ENCODE data around the gene PDZD2.

Gene PDZD2

DNA sequence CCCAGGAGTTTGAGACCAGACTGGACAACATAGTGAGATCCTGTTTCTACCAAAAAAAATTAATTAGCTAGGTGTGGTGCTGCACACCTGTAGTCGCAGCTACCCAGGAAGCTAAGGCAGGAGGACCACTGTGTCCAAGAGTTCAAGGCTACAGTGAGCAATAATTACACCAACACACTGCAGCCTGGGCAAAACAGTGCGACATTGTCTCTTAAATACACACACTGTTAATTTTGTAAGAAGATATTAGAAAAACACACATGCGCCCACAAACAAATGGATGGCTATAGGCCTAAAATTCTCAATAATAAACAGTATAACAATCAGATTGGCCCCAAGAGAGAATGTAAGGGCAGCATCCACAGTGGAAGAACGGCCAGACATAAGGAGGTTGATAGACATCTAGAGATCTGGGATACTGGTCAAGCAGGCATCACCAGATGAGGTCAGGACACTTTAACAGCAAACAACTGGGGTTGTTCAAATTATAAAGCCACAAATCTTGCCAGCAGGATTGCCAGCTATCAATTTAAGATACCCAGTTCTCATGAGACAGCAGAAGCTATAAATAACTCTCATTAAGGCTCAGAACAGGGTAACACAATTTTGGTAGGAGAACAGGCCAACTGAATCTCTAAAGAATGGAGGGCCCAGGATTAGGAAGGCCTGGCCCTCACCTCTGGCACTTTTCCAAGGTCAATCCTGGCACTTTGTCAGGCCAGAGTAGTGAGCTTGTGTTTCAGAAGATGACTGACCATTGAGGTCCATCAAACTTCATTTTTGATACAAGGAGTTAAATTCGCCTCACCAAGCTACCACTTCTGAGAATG is 505.7 kb downstream of the PDZD2 start:
- no peak for DNase-seq (ENCODE audit: low spot score)
- in situ Hi-C loops (cut with MboI; ENCODE audit: low sequenced_read_pairs, unreplicated experiment), result no loop called here
- no peak for TF ChIP-seq CTCF (IDR thresholded peaks at IDR 0.05; ENCODE audit: borderline replicate concordance, control extremely low read depth, extremely low read depth, insufficient read depth, missing control alignments)

DNA sequence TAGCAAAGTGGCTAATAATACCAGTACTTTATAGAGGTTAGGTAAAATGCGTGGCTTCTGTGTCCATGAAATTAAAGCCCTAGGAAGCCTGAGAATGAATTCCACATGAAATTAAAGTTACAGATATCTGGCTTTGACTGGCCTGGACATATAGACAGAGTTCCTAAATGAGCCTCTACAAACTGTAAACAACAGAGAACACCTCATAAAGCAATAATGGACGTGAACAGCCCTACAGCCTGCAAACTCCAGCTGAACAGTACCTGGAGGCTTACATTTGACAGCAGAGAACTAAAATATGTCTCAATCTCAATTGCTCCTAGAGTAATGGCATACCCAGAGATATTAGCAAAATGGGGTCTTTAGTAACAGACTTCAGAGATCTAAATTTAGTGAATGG is 506.4 kb downstream of the PDZD2 start:
- no peak for TF ChIP-seq CTCF (IDR thresholded peaks at IDR 0.05; ENCODE audit: borderline replicate concordance, control extremely low read depth, extremely low read depth, insufficient read depth, missing control alignments)
- DNase-seq (ENCODE audit: low spot score), result no peak
- in situ Hi-C loops (cut with MboI; ENCODE audit: low sequenced_read_pairs, unreplicated experiment), result no loop called here

DNA sequence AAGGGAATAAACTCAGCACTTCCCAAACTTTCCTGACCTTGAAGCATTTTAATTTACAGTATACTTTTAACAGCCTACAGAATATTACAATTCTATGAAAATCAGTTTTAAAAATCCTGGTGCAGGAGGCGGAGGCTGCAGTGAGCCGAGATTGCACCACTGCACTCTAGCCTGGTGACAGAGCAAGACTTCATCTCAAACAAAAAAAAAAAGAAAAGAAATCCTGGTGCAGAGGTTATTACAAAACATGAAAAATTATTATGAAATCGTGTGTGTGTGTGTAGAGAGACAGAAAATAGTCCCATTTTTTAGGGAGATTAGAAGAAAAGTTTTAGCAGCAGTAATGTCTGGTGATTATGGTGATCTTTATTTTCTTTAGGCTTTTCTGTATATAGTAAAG is 508.3 kb downstream of the PDZD2 start:
- in situ Hi-C loops (cut with MboI; ENCODE audit: low sequenced_read_pairs, unreplicated experiment), result no loop called here
- TF ChIP-seq CTCF (IDR thresholded peaks at IDR 0.05; ENCODE audit: borderline replicate concordance, control extremely low read depth, extremely low read depth, insufficient read depth, missing control alignments), result no peak
- DNase-seq (ENCODE audit: low spot score), result no peak

DNA sequence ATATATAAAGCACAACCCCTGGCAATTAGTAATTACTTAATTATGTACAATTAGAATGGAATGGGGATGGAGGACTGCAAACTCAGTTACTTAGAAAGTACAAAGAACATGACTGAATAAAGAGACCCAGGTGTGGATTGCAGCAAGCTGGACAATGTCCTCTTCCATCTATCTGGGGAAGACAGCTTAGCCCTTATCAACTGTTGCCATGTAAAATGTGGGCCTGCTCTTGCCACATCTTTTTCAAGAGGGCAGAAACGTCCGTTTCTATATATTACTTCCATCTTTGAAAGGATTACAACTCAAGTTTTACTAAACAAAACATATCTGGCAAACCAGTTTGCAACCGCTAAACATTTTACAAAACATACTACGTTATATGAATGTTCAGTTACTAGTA is 509.0 kb downstream of the PDZD2 start:
- no peak for DNase-seq (ENCODE audit: low spot score)
- TF ChIP-seq CTCF (IDR thresholded peaks at IDR 0.05; ENCODE audit: borderline replicate concordance, control extremely low read depth, extremely low read depth, insufficient read depth, missing control alignments), result no peak
- in situ Hi-C loops (cut with MboI; ENCODE audit: low sequenced_read_pairs, unreplicated experiment), result no loop called here

DNA sequence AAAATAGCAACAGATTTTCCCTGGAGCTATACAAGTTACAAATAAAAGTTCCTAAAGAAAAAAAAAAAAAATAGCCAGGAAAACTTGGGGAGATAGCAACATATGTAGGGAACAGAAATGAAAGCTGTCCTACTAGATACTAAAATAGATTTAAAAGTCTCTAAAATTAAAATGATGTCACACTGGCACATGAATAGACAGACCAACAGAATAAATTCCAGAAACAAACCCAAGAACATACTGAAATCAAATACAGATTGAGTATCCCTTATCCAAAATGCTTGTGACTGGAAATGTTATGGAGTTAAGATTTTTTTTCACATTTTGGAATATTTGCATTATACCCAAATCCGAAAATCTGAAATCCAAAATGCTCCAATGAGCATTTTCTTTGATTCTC is 511.4 kb downstream of the PDZD2 start:
- no peak for TF ChIP-seq CTCF (IDR thresholded peaks at IDR 0.05; ENCODE audit: borderline replicate concordance, control extremely low read depth, extremely low read depth, insufficient read depth, missing control alignments)
- in situ Hi-C loops (cut with MboI; ENCODE audit: low sequenced_read_pairs, unreplicated experiment), result no loop called here
- DNase-seq (ENCODE audit: low spot score), result no peak

GRCh38 chr5:32151198-32151597 is 512.3 kb downstream of the PDZD2 start:
- no peak for DNase-seq (ENCODE audit: low spot score)
- TF ChIP-seq CTCF (IDR thresholded peaks at IDR 0.05; ENCODE audit: borderline replicate concordance, control extremely low read depth, extremely low read depth, insufficient read depth, missing control alignments), result no peak
- in situ Hi-C loops (cut with MboI; ENCODE audit: low sequenced_read_pairs, unreplicated experiment), result no loop called here
